BLaER1 treated with 17β-estradiol and CSF1 and Interleukin-3, amounts not matched to agents 10 nM and 100 nM (cell line): ENCODE data around the gene NRCAM.
A peak's percentile ranks its signal among the peaks of the same experiment; 100 is the strongest.

ENCODE experiments used
- H3K27ac ChIP-seq, 11 experiments: shearing (Covaris generic); formaldehyde crosslinking; 2 replicates each; pipeline ENCODE4 v1.8.1; 2022
- H3K27me3 ChIP-seq, 11 experiments: shearing (Covaris generic); formaldehyde crosslinking; 2 replicates each; pipeline ENCODE4 v1.8.1; 2022
- H3K36me3 ChIP-seq, 11 experiments: shearing (Covaris generic); formaldehyde crosslinking; 2 replicates each; pipeline ENCODE4 v1.8.1; 2022
- H3K4me1 ChIP-seq, 10 experiments: shearing (Covaris generic); formaldehyde crosslinking; 2 replicates each; pipeline ENCODE4 v1.8.1; 2022
- H3K4me2 ChIP-seq, 11 experiments: shearing (Covaris generic); formaldehyde crosslinking; 2 replicates each; pipeline ENCODE4 v1.8.1; 2022
- H3K4me3 ChIP-seq, 10 experiments: shearing (Covaris generic); formaldehyde crosslinking; 2 replicates each; pipeline ENCODE4 v1.8.1; 2022
- H3K9ac ChIP-seq, 11 experiments: shearing (Covaris generic); formaldehyde crosslinking; 2 replicates each; pipeline ENCODE4 v1.8.1; 2022
- H3K9me3 ChIP-seq, 11 experiments: shearing (Covaris generic); formaldehyde crosslinking; replicated peaks in 1 of 11; 2 replicates each; pipeline ENCODE4 v1.8.1; 2022
- H4K20me1 ChIP-seq, 11 experiments: shearing (Covaris generic); formaldehyde crosslinking; 2 replicates each; pipeline ENCODE4 v1.8.1; 2022
- Cebpa-rat ChIP-seq, 11 experiments: shearing (Covaris generic); IDR thresholded peaks; 2 replicates each; pipeline ENCODE4 v1.8.1; 2022

NRCAM gene

GRCh38 chr7:108294595-108294994 is 161.6 kb downstream of the NRCAM start:
- Histone ChIP-seq H3K27me3 (no peaks in the 10 kb centered on the region), H3K4me3 (no peak overlapping the region), H3K9ac (peak overlapping the region in 4 of 11 experiments; percentile 16 to 59 (median 35); a peak in 5 of 22 replicates), H3K4me2 (peak overlapping the region; percentile 2 to 76 (median 53); a peak in 18 of 22 replicates), H3K9me3 (no peaks in the 10 kb centered on the region), H3K36me3 (no peaks in the 10 kb centered on the region), H4K20me1 (no peaks in the 10 kb centered on the region), H3K27ac (peak overlapping the region in 6 of 11 experiments; percentile 3 to 83 (median 72); a peak in 11 of 22 replicates), H3K4me1 (peaks cover 0 to 72% (median 22%) of the 10 kb centered on the region in 10 experiments; a peak in 19 of 20 replicates)
- no peak for TF ChIP-seq Cebpa-rat (IDR thresholded peaks at IDR 0.05)

DNA sequence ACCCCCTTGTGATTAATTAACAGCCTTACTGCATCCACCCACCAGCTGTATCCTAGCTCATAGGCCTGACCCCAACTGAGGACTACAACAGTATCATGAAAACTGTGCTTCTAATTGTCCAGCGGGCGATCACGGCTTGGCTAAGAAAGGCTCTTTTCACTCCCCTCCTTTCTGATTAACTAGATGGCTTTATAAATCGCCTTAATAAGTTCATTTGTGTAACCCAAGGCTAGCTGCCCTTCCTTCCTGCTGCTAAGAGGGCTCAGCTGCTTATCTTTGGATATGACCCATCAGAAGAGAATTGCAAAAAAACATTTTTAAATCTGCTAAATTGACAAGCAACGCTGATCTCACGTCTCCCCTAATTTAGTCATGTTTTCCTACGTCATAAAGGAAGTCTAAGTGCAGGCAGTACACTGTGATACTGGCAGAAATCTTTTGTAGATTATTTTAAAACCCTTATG is 163.1 kb downstream of the NRCAM start:
- H3K4me2 ChIP-seq: peak overlapping the region in 5 of 11 experiments; percentile 23 to 75 (median 60); a peak in 9 of 22 replicates
- no peaks in the 10 kb centered on the region for H3K36me3 ChIP-seq
- H3K4me3 ChIP-seq: no peak overlapping the region
- H4K20me1 ChIP-seq: no peaks in the 10 kb centered on the region
- no peak for TF ChIP-seq Cebpa-rat (IDR thresholded peaks at IDR 0.05)
- H3K9ac ChIP-seq: no peak overlapping the region
- peak overlapping the region in 5 of 11 experiments; percentile 1 to 83 (median 62); a peak in 6 of 22 replicates for H3K27ac ChIP-seq
- H3K27me3 ChIP-seq: no peaks in the 10 kb centered on the region
- no peaks in the 10 kb centered on the region for H3K9me3 ChIP-seq
- peaks cover 0 to 72% (median 22%) of the 10 kb centered on the region in 10 experiments; a peak in 19 of 20 replicates for H3K4me1 ChIP-seq

DNA sequence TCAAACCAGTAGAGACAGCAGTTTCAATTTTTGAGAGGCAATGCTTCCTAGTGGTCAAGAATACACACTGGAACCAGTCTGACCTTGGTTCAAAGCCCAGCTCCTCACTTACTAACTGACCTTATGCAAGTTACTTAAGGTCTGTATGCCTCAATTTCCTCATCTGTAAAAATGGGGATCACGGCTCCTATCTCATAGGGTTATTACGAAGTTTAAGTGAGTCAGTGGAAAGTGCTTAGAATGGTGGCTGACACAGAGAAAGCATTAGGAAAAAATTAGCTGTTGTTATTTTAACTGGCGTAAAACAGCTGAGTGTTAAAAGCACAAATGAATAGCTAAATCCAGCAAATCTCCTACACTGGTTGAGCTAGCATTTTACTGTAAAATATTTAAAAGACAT is 163.7 kb downstream of the NRCAM start:
- H3K27ac ChIP-seq: peak overlapping the region in 3 of 11 experiments; percentile 1 to 83 (median 81); a peak in 3 of 22 replicates
- no peaks in the 10 kb centered on the region for H3K9me3 ChIP-seq
- H3K27me3 ChIP-seq: no peaks in the 10 kb centered on the region
- H3K9ac ChIP-seq: no peak overlapping the region
- H3K4me1 ChIP-seq: peaks cover 0 to 72% (median 22%) of the 10 kb centered on the region in 10 experiments; a peak in 19 of 20 replicates
- peak overlapping the region in 2 of 11 experiments; percentile 63 to 75; a peak in 2 of 22 replicates for H3K4me2 ChIP-seq
- H3K4me3 ChIP-seq: no peak overlapping the region
- TF ChIP-seq Cebpa-rat (IDR thresholded peaks at IDR 0.05): no peak
- H3K36me3 ChIP-seq: no peaks in the 10 kb centered on the region
- no peaks in the 10 kb centered on the region for H4K20me1 ChIP-seq

- H4K20me1 ChIP-seq: no peaks in the 10 kb centered on the region
- H3K9me3 ChIP-seq: no peaks in the 10 kb centered on the region
- no peak for TF ChIP-seq Cebpa-rat (IDR thresholded peaks at IDR 0.05)
- H3K4me1 ChIP-seq: peaks cover 0 to 68% (median 22%) of the 10 kb centered on the region in 10 experiments; a peak in 19 of 20 replicates
- H3K4me3 ChIP-seq: no peak overlapping the region
- H3K36me3 ChIP-seq: no peaks in the 10 kb centered on the region
- H3K27me3 ChIP-seq: no peaks in the 10 kb centered on the region
- no peak overlapping the region for H3K27ac ChIP-seq
- H3K9ac ChIP-seq: no peak overlapping the region
- H3K4me2 ChIP-seq: peak overlapping the region in 2 of 11 experiments; percentile 2 to 63; a peak in 2 of 22 replicates
Observed at GRCh38 chr7:108291791-108292440, 164.3 kb downstream of the NRCAM start.

GRCh38 chr7:108291152-108291508 is 165.1 kb downstream of the NRCAM start:
- Histone ChIP-seq H3K27ac (no peak overlapping the region), H3K27me3 (no peaks in the 10 kb centered on the region), H3K4me3 (no peak overlapping the region), H3K4me1 (peaks cover 0 to 62% (median 22%) of the 10 kb centered on the region in 10 experiments; a peak in 19 of 20 replicates), H3K36me3 (no peaks in the 10 kb centered on the region), H3K9ac (no peak overlapping the region), H3K4me2 (peak overlapping the region in 2 of 11 experiments; percentile 24 to 38; a peak in 3 of 22 replicates), H3K9me3 (no peaks in the 10 kb centered on the region), H4K20me1 (no peaks in the 10 kb centered on the region)
- TF ChIP-seq Cebpa-rat (IDR thresholded peaks at IDR 0.05): no peak

GRCh38 chr7:108290459-108291151 is 165.6 kb downstream of the NRCAM start:
- H3K9me3 ChIP-seq: no peaks in the 10 kb centered on the region
- H4K20me1 ChIP-seq: no peaks in the 10 kb centered on the region
- no peak overlapping the region for H3K27ac ChIP-seq
- H3K36me3 ChIP-seq: no peaks in the 10 kb centered on the region
- H3K4me2 ChIP-seq: peak overlapping the region in 2 of 11 experiments; percentile 24 to 38; a peak in 3 of 22 replicates
- no peaks in the 10 kb centered on the region for H3K27me3 ChIP-seq
- no peak for TF ChIP-seq Cebpa-rat (IDR thresholded peaks at IDR 0.05)
- no peak overlapping the region for H3K4me3 ChIP-seq
- H3K9ac ChIP-seq: no peak overlapping the region
- peaks cover 0 to 57% (median 20%) of the 10 kb centered on the region in 10 experiments; a peak in 19 of 20 replicates for H3K4me1 ChIP-seq

- no peak for TF ChIP-seq Cebpa-rat (IDR thresholded peaks at IDR 0.05)
- Histone ChIP-seq H3K4me1 (peaks cover 0 to 51% (median 15%) of the 10 kb centered on the region in 10 experiments; a peak in 19 of 20 replicates), H3K4me2 (peak overlapping the region in 1 of 11 experiments; percentile 24; a peak in 1 of 22 replicates), H3K27ac (no peak overlapping the region), H3K4me3 (no peak overlapping the region), H3K36me3 (no peaks in the 10 kb centered on the region), H4K20me1 (no peaks in the 10 kb centered on the region), H3K9me3 (no peaks in the 10 kb centered on the region), H3K27me3 (no peaks in the 10 kb centered on the region), H3K9ac (no peak overlapping the region)
Observed at GRCh38 chr7:108289852-108290251, 166.4 kb downstream of the NRCAM start.

- Histone ChIP-seq H3K9me3 (no peaks in the 10 kb centered on the region), H3K4me3 (no peak overlapping the region), H3K4me2 (no peak overlapping the region), H4K20me1 (no peaks in the 10 kb centered on the region), H3K9ac (no peak overlapping the region), H3K36me3 (no peaks in the 10 kb centered on the region), H3K27me3 (no peaks in the 10 kb centered on the region), H3K4me1 (peaks cover 3 to 41% (median 11%) of the 10 kb centered on the region in 10 experiments; a peak in 14 of 20 replicates), H3K27ac (no peak overlapping the region)
- TF ChIP-seq Cebpa-rat (IDR thresholded peaks at IDR 0.05): no peak
Observed at GRCh38 chr7:108287857-108288256, 168.4 kb downstream of the NRCAM start.

DNA sequence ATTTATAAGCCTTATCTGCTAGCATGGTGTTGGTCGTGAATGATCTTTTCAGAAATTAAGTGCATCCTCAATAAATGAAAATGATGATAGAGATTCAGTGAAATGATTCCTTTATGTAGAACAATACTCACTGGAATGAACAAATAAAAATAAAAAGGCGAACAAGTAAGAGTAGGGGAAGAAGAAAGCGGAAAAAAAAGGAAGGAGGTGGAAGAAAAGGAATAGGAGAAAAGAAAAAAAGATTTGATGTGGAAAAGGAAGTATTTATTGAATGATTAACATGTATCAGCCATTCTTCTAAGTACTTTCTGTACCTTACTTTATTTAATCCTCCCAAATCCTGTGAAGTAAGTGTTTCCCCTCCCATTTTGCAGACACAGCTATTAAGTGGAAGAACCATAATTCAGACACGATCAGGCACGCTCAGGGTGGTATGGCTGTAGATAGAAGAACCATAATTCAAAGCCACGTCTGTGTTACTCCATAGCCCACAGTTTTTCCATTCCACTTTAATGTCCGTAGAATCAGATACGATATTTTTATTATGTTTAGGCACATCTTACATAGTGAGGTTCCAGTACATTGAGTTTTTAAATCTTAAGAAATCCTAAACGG is 169.8 kb downstream of the NRCAM start:
- no peak overlapping the region for H3K27ac ChIP-seq

More for the DNA sequence above, 169.8 kb downstream of the NRCAM start:
- H3K4me3 ChIP-seq: no peak overlapping the region
- H3K27me3 ChIP-seq: no peaks in the 10 kb centered on the region
- H3K4me1 ChIP-seq: peaks cover 3 to 27% (median 11%) of the 10 kb centered on the region in 10 experiments; a peak in 14 of 20 replicates
- TF ChIP-seq Cebpa-rat (IDR thresholded peaks at IDR 0.05): no peak
- no peak overlapping the region for H3K9ac ChIP-seq
- H3K4me2 ChIP-seq: no peak overlapping the region
- H3K9me3 ChIP-seq: no peaks in the 10 kb centered on the region
- no peaks in the 10 kb centered on the region for H3K36me3 ChIP-seq
- H4K20me1 ChIP-seq: no peaks in the 10 kb centered on the region
